Gastroesophageal sphincter (tissue), 3 donors: ENCODE data around the gene NCR1.
"Not testable (repeated sequence)": the region's sequence is repeated elsewhere in the genome, so short reads cannot be mapped to it uniquely, and the experiment has no call there.

Source experiments
- CTCF ChIP-seq, 4 experiments: fragments of 200-600 bp in 2 of 4; fragments of 450-650 bp in 2 of 4; sonication (generic) in 1 of 4; IDR thresholded peaks; one replicate each; pipeline ENCODE4 v1.5.1; 2017 to 2019; ENCODE audit warnings: antibody characterized with exemption in 4 of 4, mild to moderate bottlenecking in 2 of 4, moderate library complexity in 2 of 4
- POLR2A ChIP-seq, 2 donors: fragments of 450-650 bp; IDR thresholded peaks; one replicate each; pipeline ENCODE4 v1.6.1; 2017; ENCODE audit warnings: antibody characterized with exemption in 2 of 2, mild to moderate bottlenecking in 2 of 2, moderate library complexity in 1 of 2

- TF ChIP-seq CTCF, POLR2A (IDR thresholded peaks at IDR 0.05): not testable (repeated sequence)
These were observed 4.8 kb upstream of the NCR1 start for GRCh38 chr19:54901153-54901552.
